HG03520 (cell line): ENCODE measurements around the gene SCAND1.
"Not testable (repeated sequence)": the region's sequence is repeated elsewhere in the genome, so short reads cannot be mapped to it uniquely, and the experiment has no call there.

Experiments used
- ATAC-seq: cut with Tn5 transposase; IDR thresholded peaks from one replicate; pipeline ENCODE4 v1.9.1; 2021; ENCODE audit warnings: mild to moderate bottlenecking, moderate library complexity; ENCODE audit not compliant: unreplicated experiment

The SCAND1 gene

GRCh38 chr20:35963878-35964277 lies 9.6 kb upstream of the SCAND1 start:
- no peak for ATAC-seq

GRCh38 chr20:35959291-35959690 lies 5.0 kb upstream of the SCAND1 start:
- not testable (repeated sequence) for ATAC-seq

- no peak for ATAC-seq
These were observed 2.3 kb upstream of the SCAND1 start for GRCh38 chr20:35956616-35957015.

- peak; percentile 3 for ATAC-seq
These were observed 577 bp upstream of the SCAND1 start for GRCh38 chr20:35954907-35955251.

GRCh38 chr20:35953387-35954199 lies 709 bp downstream of the SCAND1 start:
- ATAC-seq, result peak; percentile 15

GRCh38 chr20:35952480-35953386 lies 1.6 kb downstream of the SCAND1 start:
- ATAC-seq, result no peak

GRCh38 chr20:35952080-35952479 lies 2.2 kb downstream of the SCAND1 start:
- not testable (repeated sequence) for ATAC-seq

- no peak for ATAC-seq
These were observed 4.2 kb downstream of the SCAND1 start for GRCh38 chr20:35950093-35950492.

GRCh38 chr20:35947907-35948306 lies 6.4 kb downstream of the SCAND1 start:
- ATAC-seq, result no peak

- no peak for ATAC-seq
These were observed 6.8 kb downstream of the SCAND1 start for GRCh38 chr20:35947489-35947888.

- ATAC-seq, result no peak
These were observed 12.1 kb downstream of the SCAND1 start for GRCh38 chr20:35942243-35942642.

- ATAC-seq, result no peak
These were observed 12.7 kb downstream of the SCAND1 start for GRCh38 chr20:35941620-35942019.

- ATAC-seq, result no peak
These were observed 15.0 kb downstream of the SCAND1 start for GRCh38 chr20:35939264-35939663.

GRCh38 chr20:35934050-35934449 lies 20.3 kb downstream of the SCAND1 start:
- ATAC-seq, result no peak

- ATAC-seq, result no peak
These were observed 25.0 kb downstream of the SCAND1 start for GRCh38 chr20:35929301-35929700.

- no peak for ATAC-seq
These were observed 33.8 kb downstream of the SCAND1 start for GRCh38 chr20:35920523-35920922.

- no peak for ATAC-seq
These were observed 36.3 kb downstream of the SCAND1 start for GRCh38 chr20:35918021-35918420.

- ATAC-seq, result no peak
These were observed 37.2 kb downstream of the SCAND1 start for GRCh38 chr20:35917077-35917476.

GRCh38 chr20:35912881-35913280 lies 41.4 kb downstream of the SCAND1 start:
- no peak for ATAC-seq

GRCh38 chr20:35910254-35910653 lies 44.0 kb downstream of the SCAND1 start:
- ATAC-seq, result no peak

- no peak for ATAC-seq
These were observed 44.5 kb downstream of the SCAND1 start for GRCh38 chr20:35909796-35910195.

GRCh38 chr20:35909176-35909575 lies 45.1 kb downstream of the SCAND1 start:
- no peak for ATAC-seq
